Stimulated activated CD4-positive, alpha-beta T cell treated with anti-CD3 and anti-CD28 coated beads, Interleukin-1b, Interleukin-23, amount 100 ng/mL, for 4 hours (primary cell): Measurements from ENCODE around the gene BLOC1S4.
"Not testable (repeated sequence)": the region's sequence is repeated elsewhere in the genome, so short reads cannot be mapped to it uniquely, and the experiment has no call there.

Experiments used
- DNase-seq, 2 donors: peaks; one replicate each; pipeline ENCODE4 v3.0.0-alpha.2; 2020; ENCODE audit warnings: low read depth in 2 of 2

BLOC1S4 gene

GRCh38 chr4:6718932-6719610 lies 3.1 kb downstream of the BLOC1S4 start:
- no peak for DNase-seq

GRCh38 chr4:6719611-6720179 lies 3.7 kb downstream of the BLOC1S4 start:
- no peak for DNase-seq

DNA sequence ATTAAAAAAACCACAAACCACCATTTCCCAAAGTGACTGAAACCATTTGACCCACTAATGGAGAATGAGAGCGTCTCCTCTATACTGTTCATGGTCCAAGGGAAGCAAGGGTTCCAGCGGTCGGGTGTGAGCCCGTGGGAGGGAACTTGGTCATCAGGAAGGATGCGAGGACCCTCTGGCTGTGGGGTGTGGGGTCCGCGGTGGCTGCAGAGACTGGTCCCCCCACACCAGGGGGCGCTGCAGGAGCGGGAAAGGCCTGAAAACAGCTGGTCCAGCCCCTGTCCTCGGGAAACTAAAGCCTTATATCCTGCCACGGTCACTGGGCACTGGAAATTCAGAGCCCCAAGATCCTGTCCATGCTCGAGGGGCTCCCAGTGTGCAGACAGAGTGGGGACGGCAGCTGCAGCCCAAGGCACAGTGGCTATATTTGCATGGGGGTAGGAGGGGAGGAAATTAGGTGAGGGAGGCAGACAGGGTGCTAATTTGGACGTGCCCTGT lies 4.3 kb downstream of the BLOC1S4 start:
- DNase-seq, result peak; percentile 77 to 87

- no peak for DNase-seq
Observed at GRCh38 chr4:6721121-6721520, 5.1 kb downstream of the BLOC1S4 start.

GRCh38 chr4:6722891-6723290 lies 6.9 kb downstream of the BLOC1S4 start:
- no peak for DNase-seq

GRCh38 chr4:6723851-6724250 lies 7.9 kb downstream of the BLOC1S4 start:
- DNase-seq, result no peak

- DNase-seq, result no peak
Observed at GRCh38 chr4:6724421-6725111, 8.6 kb downstream of the BLOC1S4 start.

- DNase-seq, result not testable (repeated sequence)
Observed at GRCh38 chr4:6725427-6725961, 9.5 kb downstream of the BLOC1S4 start.

GRCh38 chr4:6727081-6727942 lies 11.3 kb downstream of the BLOC1S4 start:
- no peak for DNase-seq

- no peak for DNase-seq
Observed at GRCh38 chr4:6727943-6728250, 11.9 kb downstream of the BLOC1S4 start.

GRCh38 chr4:6728320-6729029 lies 12.5 kb downstream of the BLOC1S4 start:
- DNase-seq, result no peak

DNA sequence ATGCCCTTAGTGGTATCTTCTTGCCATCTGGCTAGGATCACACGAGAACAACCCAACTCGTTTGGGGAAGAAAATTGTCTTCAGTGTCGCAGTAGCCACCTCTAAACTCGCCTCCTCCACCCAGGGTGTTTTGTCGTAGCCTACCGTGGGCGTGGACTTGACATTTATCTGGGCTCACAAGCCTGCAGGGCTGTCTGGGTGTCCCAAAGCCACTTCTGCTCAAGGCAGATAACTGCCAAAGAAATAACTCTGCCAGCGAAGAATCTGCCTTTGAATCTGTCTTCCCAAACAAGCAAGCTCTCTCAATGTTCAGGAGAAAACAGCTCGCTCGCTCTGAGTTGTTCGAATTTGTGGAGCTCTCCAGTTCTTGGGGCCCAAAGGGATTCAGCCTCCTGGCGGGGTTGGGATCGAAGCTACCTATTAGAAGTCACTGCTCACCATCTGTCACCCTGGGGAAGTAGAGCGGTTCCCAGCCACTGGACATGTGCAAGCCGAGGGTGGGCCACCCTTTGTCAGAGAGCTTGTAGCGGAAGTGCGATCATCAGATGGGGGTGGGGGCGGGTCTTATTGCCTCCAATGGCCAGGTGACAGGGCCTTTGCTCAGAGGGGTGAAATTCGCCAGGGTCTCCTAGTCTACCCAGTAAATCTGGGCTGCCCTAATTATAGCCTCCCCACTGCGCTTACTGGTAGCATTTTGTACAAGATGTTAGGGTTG lies 14.8 kb downstream of the BLOC1S4 start:
- no peak for DNase-seq

GRCh38 chr4:6731318-6731675 lies 15.3 kb downstream of the BLOC1S4 start:
- DNase-seq, result no peak

GRCh38 chr4:6731780-6732179 lies 15.8 kb downstream of the BLOC1S4 start:
- no peak for DNase-seq

- no peak for DNase-seq
Observed at GRCh38 chr4:6732441-6733357, 16.7 kb downstream of the BLOC1S4 start.

DNA sequence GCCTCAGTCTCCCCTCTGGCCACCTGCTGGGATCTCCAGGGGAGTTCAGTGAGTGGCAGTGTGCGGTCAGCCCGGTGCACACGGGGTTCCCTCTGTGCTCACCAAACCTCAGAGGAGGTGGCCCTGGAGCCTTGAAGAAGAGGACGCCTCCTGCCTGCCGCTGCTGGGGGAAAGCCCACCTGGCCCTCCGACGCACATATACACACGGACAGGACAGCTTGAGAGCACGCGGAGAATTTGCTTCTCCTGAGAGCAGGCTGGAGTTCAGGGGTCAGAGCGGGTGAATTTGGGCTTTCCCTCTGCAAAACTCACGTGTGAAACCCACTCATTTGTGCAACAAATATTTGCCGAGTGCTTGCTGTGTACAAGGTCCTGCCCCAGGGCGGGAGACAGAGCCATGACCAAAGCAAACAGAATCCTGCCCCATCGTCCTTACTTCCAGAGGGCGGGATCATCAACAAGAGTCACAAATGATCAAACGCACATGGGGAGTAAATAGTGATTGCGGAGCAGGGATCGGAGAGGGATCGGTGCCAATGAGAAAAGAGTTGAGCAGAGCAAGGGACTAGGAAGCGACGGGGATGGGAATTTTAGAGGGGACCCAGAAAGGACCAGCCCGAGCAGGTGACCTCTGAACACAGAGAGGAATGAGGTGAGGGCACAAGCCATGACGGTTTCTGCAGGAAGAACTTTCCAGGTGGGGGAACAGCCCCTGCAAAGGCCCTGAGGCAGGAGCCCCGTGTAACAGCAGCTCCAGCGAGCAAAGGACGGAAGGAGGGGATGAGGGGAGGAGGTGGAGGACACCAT lies 17.6 kb downstream of the BLOC1S4 start:
- DNase-seq, result no peak

- no peak for DNase-seq
Observed at GRCh38 chr4:6734165-6734786, 18.3 kb downstream of the BLOC1S4 start.

- DNase-seq, result no peak
Observed at GRCh38 chr4:6739920-6740319, 23.9 kb downstream of the BLOC1S4 start.
